ENCODE results near the gene NXN. TPM values are rescaled to one million over a fixed set of nuclear protein-coding genes. Genes with fewer than 3 reads are reported as not detected.
A peak's percentile ranks its signal among the peaks of the same experiment; 100 is the strongest.

NXN gene
- polyA plus RNA-seq (2013, experiment 1 of 2), result 83.3 TPM
- 82.4 TPM for polyA plus RNA-seq (2013, experiment 2 of 2)

- peaks cover 11% of the 10 kb centered on the region for H3K4me1 ChIP-seq (ENCODE audit: control insufficient read depth, insufficient read depth, low read depth, low read length)
Observed at GRCh38 chr17:979539-980405, at the start of gene NXN. TSS of gene NXN (minus strand) at chr17:979776.

GRCh38 chr17:1027044-1027443 lies 47.5 kb upstream of the NXN start:
- Histone ChIP-seq H3K36me3 (ENCODE audit: control insufficient read depth in 1 of 2, insufficient read depth in 2 of 2, low read depth in 1 of 2, low read length in 2 of 2) (peaks cover 23 to 74% of the 10 kb centered on the region in 2 experiments), H3K23ac (ENCODE audit: low read length in 2 of 2) (no peak overlapping the region), H3K4me2 (ENCODE audit: low read length, poor library complexity, severe bottlenecking) (no peak overlapping the region), H2AFZ (ENCODE audit: low read depth, low read length) (no peak overlapping the region), H3K14ac (ENCODE audit: low read length in 2 of 2) (no peak overlapping the region), H2BK15ac (ENCODE audit: low read depth, poor library complexity, severe bottlenecking) (no peak overlapping the region), H2BK12ac (ENCODE audit: low read length in 2 of 2) (no peak overlapping the region), H3K18ac (ENCODE audit: low read depth in 1 of 2, low read length in 2 of 2) (no peak overlapping the region), H3K79me1 (replicated peaks; ENCODE audit: low read length, poor library complexity, severe bottlenecking) (peaks cover 46% of the 10 kb centered on the region), H3K4me3 (ENCODE audit: insufficient read depth in 1 of 2, low read depth in 1 of 2, low read length in 2 of 2) (no peak overlapping the region), H3K4me1 (ENCODE audit: control insufficient read depth, insufficient read depth, low read depth, low read length) (peaks cover 36% of the 10 kb centered on the region), H3K27me3 (ENCODE audit: control insufficient read depth in 1 of 2, insufficient read depth in 1 of 2, low read length in 2 of 2) (no peaks in the 10 kb centered on the region), H3K9me3 (ENCODE audit: control insufficient read depth, low read length) (no peaks in the 10 kb centered on the region), H3K4ac (ENCODE audit: low read depth in 1 of 2, low read length in 2 of 2) (no peak overlapping the region), H2BK5ac (ENCODE audit: low read depth, low read length, poor library complexity, severe bottlenecking) (no peak overlapping the region), H2AK5ac (ENCODE audit: low read length, severe bottlenecking) (no peak overlapping the region), H3K9ac (ENCODE audit: low read length) (no peak overlapping the region), H2BK120ac (ENCODE audit: low read depth, low read length) (no peak overlapping the region), H4K8ac (ENCODE audit: low read length) (no peak overlapping the region), H3K27ac (ENCODE audit: low read length, poor library complexity, severe bottlenecking) (no peak overlapping the region), H4K91ac (ENCODE audit: low read length) (no peak overlapping the region)
- 97% methylated on average over 9 of the region's 9 CpGs for WGBS
- no peak for DNase-seq

More at GRCh38 chr17:979539-980405, at the start of gene NXN:
- H3K36me3 ChIP-seq (ENCODE audit: control insufficient read depth in 1 of 2, insufficient read depth in 2 of 2, low read depth in 1 of 2, low read length in 2 of 2), result no peaks in the 10 kb centered on the region
- peak within 1 kb of the TSS; percentile 84 for H2BK120ac ChIP-seq (ENCODE audit: low read depth, low read length)
- H2AFZ ChIP-seq (ENCODE audit: low read depth, low read length), result peak within 1 kb of the TSS; percentile 42
- H4K91ac ChIP-seq (ENCODE audit: low read length), result peak within 1 kb of the TSS; percentile 92
- H3K9me3 ChIP-seq (ENCODE audit: control insufficient read depth, low read length), result no peaks in the 10 kb centered on the region
- H3K9ac ChIP-seq (ENCODE audit: low read length), result peak within 1 kb of the TSS; percentile 81
- peaks cover 0 to 17% of the 10 kb centered on the region in 2 experiments for H3K27me3 ChIP-seq (ENCODE audit: control insufficient read depth in 1 of 2, insufficient read depth in 1 of 2, low read length in 2 of 2)
- H2BK5ac ChIP-seq (ENCODE audit: low read depth, low read length, poor library complexity, severe bottlenecking), result peak within 1 kb of the TSS; percentile 86
- peak within 1 kb of the TSS; percentile 36 to 97 for H3K14ac ChIP-seq (ENCODE audit: low read length in 2 of 2)
- peak; percentile 66 for DNase-seq
- H2BK15ac ChIP-seq (ENCODE audit: low read depth, poor library complexity, severe bottlenecking), result peak within 1 kb of the TSS; percentile 23
- H2AK5ac ChIP-seq (ENCODE audit: low read length, severe bottlenecking), result no peak within 1 kb of the TSS
- H3K4me3 ChIP-seq (ENCODE audit: insufficient read depth in 1 of 2, low read depth in 1 of 2, low read length in 2 of 2), result peak within 1 kb of the TSS; percentile 76 to 93
- H3K4ac ChIP-seq (ENCODE audit: low read depth in 1 of 2, low read length in 2 of 2), result peak within 1 kb of the TSS; percentile 75 to 93
- H3K79me1 ChIP-seq (replicated peaks; ENCODE audit: low read length, poor library complexity, severe bottlenecking), result no peaks in the 10 kb centered on the region
- H2BK12ac ChIP-seq (ENCODE audit: low read length in 2 of 2), result peak within 1 kb of the TSS in 1 of 2 experiments; percentile 84
- peak within 1 kb of the TSS; percentile 83 for H4K8ac ChIP-seq (ENCODE audit: low read length)
- 5% methylated on average over 38 of the region's 94 CpGs for WGBS
- H3K27ac ChIP-seq (ENCODE audit: low read length, poor library complexity, severe bottlenecking), result peak within 1 kb of the TSS; percentile 67
- H3K23ac ChIP-seq (ENCODE audit: low read length in 2 of 2), result peak within 1 kb of the TSS in 1 of 2 experiments; percentile 98
- H3K18ac ChIP-seq (ENCODE audit: low read depth in 1 of 2, low read length in 2 of 2), result peak within 1 kb of the TSS; percentile 86 to 98
- H3K4me2 ChIP-seq (ENCODE audit: low read length, poor library complexity, severe bottlenecking), result peak within 1 kb of the TSS; percentile 96

GRCh38 chr17:1026599-1026975 lies 47.0 kb upstream of the NXN start:
- H3K79me1 ChIP-seq (replicated peaks; ENCODE audit: low read length, poor library complexity, severe bottlenecking), result peaks cover 47% of the 10 kb centered on the region
- no peak overlapping the region for H3K27ac ChIP-seq (ENCODE audit: low read length, poor library complexity, severe bottlenecking)
- no peak overlapping the region for H3K9ac ChIP-seq (ENCODE audit: low read length)
- H3K4ac ChIP-seq (ENCODE audit: low read depth in 1 of 2, low read length in 2 of 2), result no peak overlapping the region
- H3K36me3 ChIP-seq (ENCODE audit: control insufficient read depth in 1 of 2, insufficient read depth in 2 of 2, low read depth in 1 of 2, low read length in 2 of 2), result peaks cover 23 to 75% of the 10 kb centered on the region in 2 experiments
- DNase-seq, result no peak
- no peak overlapping the region for H3K18ac ChIP-seq (ENCODE audit: low read depth in 1 of 2, low read length in 2 of 2)
- H3K27me3 ChIP-seq (ENCODE audit: control insufficient read depth in 1 of 2, insufficient read depth in 1 of 2, low read length in 2 of 2), result no peaks in the 10 kb centered on the region
- H3K23ac ChIP-seq (ENCODE audit: low read length in 2 of 2), result no peak overlapping the region
- H4K8ac ChIP-seq (ENCODE audit: low read length), result no peak overlapping the region
- no peaks in the 10 kb centered on the region for H3K9me3 ChIP-seq (ENCODE audit: control insufficient read depth, low read length)
- H2BK120ac ChIP-seq (ENCODE audit: low read depth, low read length), result no peak overlapping the region
- peaks cover 32% of the 10 kb centered on the region for H3K4me1 ChIP-seq (ENCODE audit: control insufficient read depth, insufficient read depth, low read depth, low read length)
- no peak overlapping the region for H2BK15ac ChIP-seq (ENCODE audit: low read depth, poor library complexity, severe bottlenecking)
- no peak overlapping the region for H3K4me3 ChIP-seq (ENCODE audit: insufficient read depth in 1 of 2, low read depth in 1 of 2, low read length in 2 of 2)
- no peak overlapping the region for H3K14ac ChIP-seq (ENCODE audit: low read length in 2 of 2)
- H2AK5ac ChIP-seq (ENCODE audit: low read length, severe bottlenecking), result no peak overlapping the region
- H2BK5ac ChIP-seq (ENCODE audit: low read depth, low read length, poor library complexity, severe bottlenecking), result no peak overlapping the region
- 95% methylated on average over 10 of the region's 10 CpGs for WGBS
- no peak overlapping the region for H2AFZ ChIP-seq (ENCODE audit: low read depth, low read length)
- H4K91ac ChIP-seq (ENCODE audit: low read length), result no peak overlapping the region
- no peak overlapping the region for H2BK12ac ChIP-seq (ENCODE audit: low read length in 2 of 2)
- no peak overlapping the region for H3K4me2 ChIP-seq (ENCODE audit: low read length, poor library complexity, severe bottlenecking)

GRCh38 chr17:1025733-1026598 lies 46.4 kb upstream of the NXN start:
- Histone ChIP-seq H3K18ac (ENCODE audit: low read depth in 1 of 2, low read length in 2 of 2) (no peak overlapping the region), H3K9me3 (ENCODE audit: control insufficient read depth, low read length) (no peaks in the 10 kb centered on the region), H4K8ac (ENCODE audit: low read length) (no peak overlapping the region), H2BK5ac (ENCODE audit: low read depth, low read length, poor library complexity, severe bottlenecking) (no peak overlapping the region), H3K36me3 (ENCODE audit: control insufficient read depth in 1 of 2, insufficient read depth in 2 of 2, low read depth in 1 of 2, low read length in 2 of 2) (peaks cover 23 to 78% of the 10 kb centered on the region in 2 experiments), H3K27ac (ENCODE audit: low read length, poor library complexity, severe bottlenecking) (no peak overlapping the region), H3K9ac (ENCODE audit: low read length) (no peak overlapping the region), H4K91ac (ENCODE audit: low read length) (no peak overlapping the region), H3K14ac (ENCODE audit: low read length in 2 of 2) (no peak overlapping the region), H2BK15ac (ENCODE audit: low read depth, poor library complexity, severe bottlenecking) (no peak overlapping the region), H2BK120ac (ENCODE audit: low read depth, low read length) (no peak overlapping the region), H3K4me2 (ENCODE audit: low read length, poor library complexity, severe bottlenecking) (no peak overlapping the region), H3K4me3 (ENCODE audit: insufficient read depth in 1 of 2, low read depth in 1 of 2, low read length in 2 of 2) (no peak overlapping the region), H3K27me3 (ENCODE audit: control insufficient read depth in 1 of 2, insufficient read depth in 1 of 2, low read length in 2 of 2) (no peaks in the 10 kb centered on the region), H3K4me1 (ENCODE audit: control insufficient read depth, insufficient read depth, low read depth, low read length) (peaks cover 27% of the 10 kb centered on the region), H2BK12ac (ENCODE audit: low read length in 2 of 2) (no peak overlapping the region), H2AFZ (ENCODE audit: low read depth, low read length) (no peak overlapping the region), H3K23ac (ENCODE audit: low read length in 2 of 2) (no peak overlapping the region), H2AK5ac (ENCODE audit: low read length, severe bottlenecking) (no peak overlapping the region), H3K4ac (ENCODE audit: low read depth in 1 of 2, low read length in 2 of 2) (no peak overlapping the region), H3K79me1 (replicated peaks; ENCODE audit: low read length, poor library complexity, severe bottlenecking) (peaks cover 51% of the 10 kb centered on the region)
- DNase-seq, result no peak
- 90% methylated on average over 30 of the region's 30 CpGs for WGBS
